ENCODE results near the gene ENPP1. TPM values are rescaled to one million over a fixed set of nuclear protein-coding genes. Genes with fewer than 3 reads are reported as not detected.

ENPP1 gene
- total and polyA plus RNA-seq, 2 donors (not counting 3 experiments of a cell fraction or from before 2014, with no cell fraction given), result 0.36 to 1.4 TPM

- BruUV-seq (replicated peaks), result no TSS peak
- ChIA-PET POLR2A (no interaction called here), CTCF (interaction anchor here (1.2 to 1.4 kb wide), 2 partner anchors 15 to 202 kb away, joined by 4 to 5 read pairs; no protein-coding TSS in a partner anchor)
- no peak overlapping the region for H3K27ac ChIP-seq (ENCODE audit: insufficient read depth, low read depth, low read length)
- H4K20me1 ChIP-seq (replicated peaks; ENCODE audit: control insufficient read depth, extremely low read depth, insufficient read depth, low read length), result no peaks in the 10 kb centered on the region
- FAIRE-seq, result no peak
- no peaks in the 10 kb centered on the region for H3K4me1 ChIP-seq (ENCODE audit: control insufficient read depth, extremely low read depth, insufficient read depth, low read length)
- no peaks in the 10 kb centered on the region for H3K79me2 ChIP-seq (ENCODE audit: control insufficient read depth, insufficient read depth, low read length)
- intact Hi-C loops (cut with micrococcal nuclease) (no loop called here), dilution Hi-C loops (cut with MboI; ENCODE audit: extremely low pct_ligation_motif_present, low sequenced_read_pairs) (no loop called here)
- H3K9me3 ChIP-seq (replicated peaks; ENCODE audit: control insufficient read depth, insufficient read depth, low read length), result no peaks in the 10 kb centered on the region
- peaks cover 2 to 3% of the 10 kb centered on the region in 2 experiments for H3K27me3 ChIP-seq (ENCODE audit: control insufficient read depth in 2 of 2, insufficient read depth in 2 of 2, low read length in 2 of 2)
- no peaks in the 10 kb centered on the region for H3K9me1 ChIP-seq (replicated peaks; ENCODE audit: control insufficient read depth, extremely low read depth, insufficient read depth, low read length)
- no peak for TF ChIP-seq POLR2AphosphoS5 (IDR thresholded peaks at IDR 0.05; ENCODE audit: insufficient read depth, low read depth, low read length)
- no peak for TF ChIP-seq GATA2 (IDR thresholded peaks at IDR 0.05; ENCODE audit: insufficient read depth, insufficient read length, low read depth, low read length)
- no peak for TF ChIP-seq MYC (IDR thresholded peaks at IDR 0.05; ENCODE audit: low read depth, low read length)
- TF ChIP-seq FOS (IDR thresholded peaks at IDR 0.05; ENCODE audit: borderline replicate concordance, insufficient read depth, low read length), result no peak
- no peak for TF ChIP-seq MAX (IDR thresholded peaks at IDR 0.05; ENCODE audit: insufficient read depth, insufficient read length)
- TF ChIP-seq JUN (IDR thresholded peaks at IDR 0.05; ENCODE audit: borderline replicate concordance, insufficient read depth, insufficient read length, low read depth), result no peak
- no peak for TF ChIP-seq CTCF (IDR thresholded peaks at IDR 0.05; ENCODE audit: extremely low read depth in 1 of 2, insufficient read depth in 1 of 2, low read depth in 1 of 2, low read length in 2 of 2)
- no peak for TF ChIP-seq EZH2 (IDR thresholded peaks at IDR 0.05; ENCODE audit: borderline replicate concordance, low read depth, low read length, severe bottlenecking)
- no peak for TF ChIP-seq POLR2A (IDR thresholded peaks at IDR 0.05; ENCODE audit: low read depth, low read length)
- H3K36me3 ChIP-seq (ENCODE audit: control insufficient read depth in 2 of 2, extremely low read depth in 1 of 2, insufficient read depth in 2 of 2, low read length in 2 of 2), result no peaks in the 10 kb centered on the region
- no peak overlapping the region for H3K4me2 ChIP-seq (ENCODE audit: insufficient read depth, low read length)
- DNase-seq (ENCODE audit: low read depth, low spot score), result no peak
- H3K9ac ChIP-seq (replicated peaks; ENCODE audit: extremely low read depth, insufficient read depth, low read length), result no peak overlapping the region
- H2AFZ ChIP-seq (ENCODE audit: low read depth, low read length), result no peak overlapping the region
- H3K4me3 ChIP-seq (replicated peaks in 1 of 3; ENCODE audit: insufficient read depth in 1 of 3, low read depth in 1 of 3, low read length in 3 of 3), result no peak overlapping the region
Measured at GRCh38 chr6:131897621-131898020, 89.8 kb downstream of the ENPP1 start.
